Natural killer cell (primary cell): ENCODE data around the gene KIF1A. TPM values are rescaled to one million over a fixed set of nuclear protein-coding genes. Genes with fewer than 3 reads are reported as not detected.

Experiments used
- ATAC-seq, 3 donors: fragments of 150-1000 bp in 2 of 3; fragments of 200-7000 bp in 1 of 3; cut with Tn5 transposase; 1 replicate in 1 of 3; 2 replicates in 2 of 3; pipeline ENCODE4 v1.10.0; 2021; ENCODE audit warnings: mild to moderate bottlenecking in 2 of 3, moderate library complexity in 2 of 3
- DNase-seq, 2 donors: peaks; one replicate each; pipeline versions ENCODE4 v3.0.0 to v3.0.0-alpha.2; 2013 to 2021; ENCODE audit warnings: mixed read lengths in 1 of 2
- H3K27ac ChIP-seq: one replicate; pipeline ENCODE4 v1.5.1; 2013; ENCODE audit warnings: mild to moderate bottlenecking, low read length
- H3K27me3 ChIP-seq: one replicate; pipeline ENCODE4 v1.6.1; 2013; ENCODE audit warnings: low read length; ENCODE audit not compliant: control insufficient read depth, insufficient read depth
- H3K36me3 ChIP-seq: one replicate; pipeline ENCODE4 v1.6.1; 2013; ENCODE audit warnings: low read length; ENCODE audit not compliant: control insufficient read depth, insufficient read depth
- H3K4me1 ChIP-seq: one replicate; pipeline ENCODE4 v1.6.1; 2013; ENCODE audit warnings: low read length; ENCODE audit not compliant: control insufficient read depth, insufficient read depth
- H3K4me3 ChIP-seq: one replicate; pipeline ENCODE4 v1.5.1; 2013; ENCODE audit warnings: low read length
- H3K9me3 ChIP-seq: one replicate; pipeline ENCODE4 v1.6.1; 2013; ENCODE audit warnings: low read length; ENCODE audit not compliant: control insufficient read depth, insufficient read depth
- H3K27ac Mint-ChIP-seq, 2 donors: one replicate each; pipeline ENCODE4 v1.8.0; 2022; ENCODE audit warnings: mild to moderate bottlenecking in 2 of 2, mixed read lengths in 2 of 2, moderate library complexity in 1 of 2
- H3K27me3 Mint-ChIP-seq, 2 donors: one replicate each; pipeline ENCODE4 v1.8.0; 2022; ENCODE audit warnings: low read depth in 2 of 2, mixed read lengths in 2 of 2
- H3K36me3 Mint-ChIP-seq: one replicate; pipeline ENCODE4 v1.8.0; 2022; ENCODE audit warnings: mixed read lengths
- H3K4me1 Mint-ChIP-seq, 2 donors: one replicate each; pipeline ENCODE4 v1.8.0; 2022; ENCODE audit warnings: mixed read lengths in 2 of 2
- H3K4me3 Mint-ChIP-seq: one replicate; pipeline ENCODE4 v1.8.0; 2022; ENCODE audit warnings: mild to moderate bottlenecking, moderate library complexity, mixed read lengths
- H3K9me3 Mint-ChIP-seq, 2 donors: one replicate each; pipeline ENCODE4 v1.8.0; 2022; ENCODE audit warnings: mixed read lengths in 2 of 2
- WGBS: methylation state at CpG from one replicate; pipeline ENCODE4 v1.1.7; 2013; ENCODE audit warnings: missing lambda C conversion rate; ENCODE audit not compliant: insufficient coverage; 5-methylcytosine and 5-hydroxymethylcytosine counted together
- intact Hi-C: fragments of 100-400 bp; cut with micrococcal nuclease; formaldehyde crosslinking; loops from one replicate; pipeline ENCODE4 v1.14.2; 2022
- total RNA-seq, 4 donors: library from RNA; stranded (reverse); fragments of 120-200 nt in 1 of 4; gene quantifications; one replicate each; pipeline versions ENCODE4 v1.2.3 to v1.2.4, GENCODE V29; 2013 to 2022
- TF ChIP-seq, protein P1 (sequence below): fragments of 200-600 bp; IDR thresholded peaks from one replicate; pipeline ENCODE4 v1.8.0; 2022; ENCODE audit warnings: antibody characterized with exemption

KIF1A gene
- total RNA-seq, 3 donors from 2014 or later (not counting 1 experiment from before 2014, with no cell fraction given), result 0.09 TPM; not detected in 2

DNA sequence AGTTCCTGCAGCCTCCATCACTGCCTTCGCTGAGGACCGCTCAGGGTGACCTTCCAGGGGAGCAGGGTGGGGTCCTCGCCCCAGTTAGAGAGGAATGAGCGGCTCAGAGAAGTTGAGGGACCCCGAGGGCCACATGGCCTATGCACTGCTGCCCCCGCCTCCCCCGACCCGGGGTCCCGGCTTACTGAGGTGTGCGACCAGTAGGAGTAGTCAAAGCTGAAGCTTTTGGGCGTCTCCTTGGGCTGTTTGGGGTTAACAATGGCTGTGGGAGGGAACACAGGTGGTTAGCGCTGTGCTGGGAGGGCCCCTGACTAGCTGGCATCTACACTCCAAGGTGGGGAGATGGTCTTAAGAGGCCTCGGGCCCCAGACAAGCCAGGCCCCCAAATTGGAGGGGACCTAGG, 31.0 kb downstream of the KIF1A start:
- no peak overlapping the region for H3K27ac ChIP-seq
- intact Hi-C loops, result no loop called here
- TF ChIP-seq, protein P1, sequence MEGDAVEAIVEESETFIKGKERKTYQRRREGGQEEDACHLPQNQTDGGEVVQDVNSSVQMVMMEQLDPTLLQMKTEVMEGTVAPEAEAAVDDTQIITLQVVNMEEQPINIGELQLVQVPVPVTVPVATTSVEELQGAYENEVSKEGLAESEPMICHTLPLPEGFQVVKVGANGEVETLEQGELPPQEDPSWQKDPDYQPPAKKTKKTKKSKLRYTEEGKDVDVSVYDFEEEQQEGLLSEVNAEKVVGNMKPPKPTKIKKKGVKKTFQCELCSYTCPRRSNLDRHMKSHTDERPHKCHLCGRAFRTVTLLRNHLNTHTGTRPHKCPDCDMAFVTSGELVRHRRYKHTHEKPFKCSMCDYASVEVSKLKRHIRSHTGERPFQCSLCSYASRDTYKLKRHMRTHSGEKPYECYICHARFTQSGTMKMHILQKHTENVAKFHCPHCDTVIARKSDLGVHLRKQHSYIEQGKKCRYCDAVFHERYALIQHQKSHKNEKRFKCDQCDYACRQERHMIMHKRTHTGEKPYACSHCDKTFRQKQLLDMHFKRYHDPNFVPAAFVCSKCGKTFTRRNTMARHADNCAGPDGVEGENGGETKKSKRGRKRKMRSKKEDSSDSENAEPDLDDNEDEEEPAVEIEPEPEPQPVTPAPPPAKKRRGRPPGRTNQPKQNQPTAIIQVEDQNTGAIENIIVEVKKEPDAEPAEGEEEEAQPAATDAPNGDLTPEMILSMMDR, result no peak

DNA sequence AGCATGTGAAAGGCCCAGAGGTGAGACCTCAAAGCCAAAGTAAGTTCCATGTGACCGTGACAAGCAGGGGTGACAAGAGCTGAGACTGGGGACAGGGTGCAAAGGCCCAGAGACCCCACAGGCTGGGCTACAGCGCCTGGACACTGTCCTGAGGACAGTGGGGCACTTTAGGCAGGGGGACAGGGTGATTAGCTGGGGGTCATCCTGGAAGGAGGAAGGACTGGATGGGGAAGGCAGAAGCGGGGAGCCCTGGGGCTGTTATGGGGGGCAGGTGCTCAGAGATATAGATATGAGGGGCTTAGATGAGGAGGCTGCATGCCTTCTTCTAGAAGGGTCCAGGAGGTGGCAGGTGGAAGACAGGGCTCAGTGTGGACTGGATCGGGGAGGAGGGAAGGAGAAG, 31.5 kb downstream of the KIF1A start:
- no peaks in the 10 kb centered on the region for H3K9me3 ChIP-seq
- no peaks in the 10 kb centered on the region for H3K27me3 ChIP-seq
- Mint-ChIP-seq H3K36me3 (no peaks in the 10 kb centered on the region), H3K4me1 (no peaks in the 10 kb centered on the region), H3K27ac (no peak overlapping the region), H3K27me3 (no peaks in the 10 kb centered on the region), H3K4me3 (no peak overlapping the region), H3K9me3 (no peaks in the 10 kb centered on the region)
- H3K36me3 ChIP-seq, result no peaks in the 10 kb centered on the region
- WGBS, result 79% methylated on average over 4 of the region's 4 CpGs
- ATAC-seq (no peak), DNase-seq (no peak)
- no peak overlapping the region for H3K27ac ChIP-seq
- TF ChIP-seq, protein P1, result no peak
- intact Hi-C loops, result no loop called here
- no peaks in the 10 kb centered on the region for H3K4me1 ChIP-seq
- H3K4me3 ChIP-seq, result no peak overlapping the region

More for the DNA sequence above, 31.0 kb downstream of the KIF1A start:
- no peaks in the 10 kb centered on the region for H3K27me3 ChIP-seq
- 80% methylated on average over 13 of the region's 13 CpGs for WGBS
- DNase-seq, result no peak
- no peak overlapping the region for H3K4me3 ChIP-seq
- H3K36me3 ChIP-seq, result no peaks in the 10 kb centered on the region
- Mint-ChIP-seq H3K27ac (no peak overlapping the region), H3K36me3 (no peaks in the 10 kb centered on the region), H3K4me1 (no peaks in the 10 kb centered on the region), H3K9me3 (no peaks in the 10 kb centered on the region), H3K4me3 (no peak overlapping the region), H3K27me3 (no peaks in the 10 kb centered on the region)
- H3K4me1 ChIP-seq, result no peaks in the 10 kb centered on the region
- ATAC-seq, result no peak
- no peaks in the 10 kb centered on the region for H3K9me3 ChIP-seq

DNA sequence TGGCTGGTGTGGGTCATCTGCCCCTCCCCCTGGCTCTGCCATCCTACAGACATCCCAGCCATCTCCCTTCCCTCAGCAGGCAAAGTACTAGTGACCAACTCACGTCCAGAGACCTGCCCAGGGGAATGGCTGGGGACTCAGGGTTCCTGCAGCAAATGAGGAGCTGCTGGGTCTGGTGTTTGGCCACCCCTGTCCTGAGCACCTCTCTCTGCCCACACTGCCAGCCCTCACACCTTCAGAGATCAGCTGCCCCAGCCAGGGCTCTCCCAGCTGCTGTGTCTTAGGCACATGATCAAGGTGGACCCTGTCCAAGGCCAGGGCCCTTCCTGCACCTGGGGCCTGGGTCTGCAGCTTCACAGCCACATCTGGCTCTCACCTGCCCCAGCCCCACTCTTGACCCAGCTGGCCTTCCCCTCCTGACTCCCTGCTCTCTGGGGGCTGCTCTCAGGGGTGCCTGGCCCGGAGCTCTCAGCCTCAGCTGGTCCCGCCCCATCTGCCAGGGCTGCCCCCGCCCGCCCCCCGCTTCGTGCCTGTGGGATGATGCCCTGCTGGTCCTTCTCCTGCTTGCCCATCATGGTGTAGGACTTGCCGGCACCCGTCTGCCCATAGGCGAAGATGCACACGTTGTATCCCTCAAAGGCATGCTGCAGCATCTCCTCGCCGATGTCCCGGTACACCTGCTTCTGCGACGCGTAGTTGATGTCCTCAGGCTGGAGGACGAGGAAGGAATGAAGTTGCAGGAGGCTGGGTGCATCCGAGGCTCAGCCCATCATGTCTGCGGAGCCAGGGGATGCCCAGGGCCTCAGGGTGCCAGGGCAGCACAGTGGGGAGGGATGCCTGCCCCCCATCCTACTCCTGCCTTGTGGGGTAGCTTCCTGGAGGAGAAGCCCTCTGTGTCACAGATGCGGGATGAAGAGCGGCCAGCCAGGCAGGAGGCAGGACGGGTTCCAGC, 32.2 kb downstream of the KIF1A start:
- H3K27ac Mint-ChIP-seq, result no peak overlapping the region
- no peak for DNase-seq
- WGBS, result 86% methylated on average over 23 of the region's 23 CpGs
- intact Hi-C loops, result no loop called here
- no peak overlapping the region for H3K4me3 Mint-ChIP-seq
- no peaks in the 10 kb centered on the region for H3K36me3 ChIP-seq
- no peaks in the 10 kb centered on the region for H3K27me3 ChIP-seq
- ATAC-seq, result no peak
- no peak overlapping the region for H3K27ac ChIP-seq
- H3K9me3 Mint-ChIP-seq, result no peaks in the 10 kb centered on the region
- no peaks in the 10 kb centered on the region for H3K36me3 Mint-ChIP-seq
- H3K9me3 ChIP-seq, result no peaks in the 10 kb centered on the region
- H3K4me1 ChIP-seq, result no peaks in the 10 kb centered on the region
- no peaks in the 10 kb centered on the region for H3K27me3 Mint-ChIP-seq
- TF ChIP-seq, protein P1, result no peak
- H3K4me1 Mint-ChIP-seq, result no peaks in the 10 kb centered on the region
- no peak overlapping the region for H3K4me3 ChIP-seq
